ENCODE results near the gene ERF.

ERF gene

DNA sequence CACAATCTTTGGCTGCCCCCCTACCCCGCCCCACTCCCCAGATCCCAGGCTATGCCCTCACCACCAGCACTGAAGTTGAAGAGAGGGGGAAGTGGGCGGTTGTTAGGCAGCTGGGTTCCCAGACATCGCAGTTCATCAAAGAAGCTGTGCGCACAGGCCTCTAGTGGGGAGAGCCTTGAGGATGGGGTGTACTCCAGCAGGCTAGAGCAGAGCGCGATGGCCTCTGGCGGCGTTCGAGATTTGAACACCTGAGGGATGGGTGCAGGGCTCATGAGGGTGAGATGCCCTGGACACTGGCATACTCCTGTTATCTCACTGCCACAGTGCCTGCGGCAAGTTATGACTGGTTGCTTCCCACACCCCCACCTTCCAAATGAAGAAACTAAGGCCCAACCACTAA, 22.5 kb downstream of the ERF start:
- no peaks in the 10 kb centered on the region for H3K9me3 ChIP-seq (ENCODE audit: control insufficient read depth, low read length)
- WGBS, 2 experiments (ENCODE audit: insufficient coverage in 2 of 2) = 79 to 95% methylated on average over 8 to 9 of the region's 10 CpGs
- H3K27ac ChIP-seq (ENCODE audit: low read depth, low read length, severe bottlenecking) = no peak overlapping the region
- H3K36me3 ChIP-seq (ENCODE audit: control insufficient read depth, insufficient read depth, low read length) = peaks cover 95% of the 10 kb centered on the region
- peaks cover 5% of the 10 kb centered on the region for H3K4me1 ChIP-seq (ENCODE audit: control insufficient read depth, insufficient read depth, low read length, poor library complexity, severe bottlenecking)
- no peak overlapping the region for H3K4me3 ChIP-seq (ENCODE audit: extremely low read depth, insufficient read depth, low read length, poor library complexity, severe bottlenecking)

DNA sequence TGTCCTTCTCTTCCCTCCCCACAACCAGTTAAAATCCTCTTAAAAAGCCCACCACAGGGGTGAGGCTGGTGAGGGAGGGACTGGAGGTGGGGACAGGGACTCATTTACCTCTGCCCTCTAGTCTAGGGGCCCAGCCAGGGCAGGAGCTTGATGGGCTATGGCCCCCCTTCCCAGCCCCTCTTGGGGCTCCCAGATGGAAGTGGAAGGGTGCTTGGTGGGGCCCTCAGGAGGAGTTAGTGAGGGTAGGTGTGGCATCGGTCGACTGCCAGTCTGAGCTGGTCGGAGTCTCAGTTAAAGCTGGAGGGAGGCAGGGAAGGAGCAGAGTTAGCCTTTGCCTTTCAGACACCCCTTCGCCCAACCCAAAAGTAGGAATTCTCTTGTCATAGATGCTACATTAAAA, 24.4 kb downstream of the ERF start:
- Histone ChIP-seq H3K27ac (ENCODE audit: low read depth, low read length, severe bottlenecking) (no peak overlapping the region), H3K4me3 (ENCODE audit: extremely low read depth, insufficient read depth, low read length, poor library complexity, severe bottlenecking) (no peak overlapping the region), H3K9me3 (ENCODE audit: control insufficient read depth, low read length) (no peaks in the 10 kb centered on the region), H3K36me3 (ENCODE audit: control insufficient read depth, insufficient read depth, low read length) (peaks cover 97% of the 10 kb centered on the region), H3K4me1 (ENCODE audit: control insufficient read depth, insufficient read depth, low read length, poor library complexity, severe bottlenecking) (peaks cover 5% of the 10 kb centered on the region)
- WGBS, 2 experiments (ENCODE audit: insufficient coverage in 2 of 2) = 85 to 92% methylated on average over 4 of the region's 4 CpGs

- Histone ChIP-seq H3K36me3 (ENCODE audit: control insufficient read depth, insufficient read depth, low read length) (peaks cover 97% of the 10 kb centered on the region), H3K9me3 (ENCODE audit: control insufficient read depth, low read length) (no peaks in the 10 kb centered on the region), H3K27ac (ENCODE audit: low read depth, low read length, severe bottlenecking) (peak overlapping the region; percentile 12), H3K4me3 (ENCODE audit: extremely low read depth, insufficient read depth, low read length, poor library complexity, severe bottlenecking) (no peak overlapping the region), H3K4me1 (ENCODE audit: control insufficient read depth, insufficient read depth, low read length, poor library complexity, severe bottlenecking) (peaks cover 5% of the 10 kb centered on the region)
- WGBS, 2 experiments (ENCODE audit: insufficient coverage in 2 of 2) = 94 to 100% methylated on average over 3 to 7 of the region's 8 CpGs
Observed at GRCh38 chr19:42229855-42230351, 25.0 kb downstream of the ERF start.

DNA sequence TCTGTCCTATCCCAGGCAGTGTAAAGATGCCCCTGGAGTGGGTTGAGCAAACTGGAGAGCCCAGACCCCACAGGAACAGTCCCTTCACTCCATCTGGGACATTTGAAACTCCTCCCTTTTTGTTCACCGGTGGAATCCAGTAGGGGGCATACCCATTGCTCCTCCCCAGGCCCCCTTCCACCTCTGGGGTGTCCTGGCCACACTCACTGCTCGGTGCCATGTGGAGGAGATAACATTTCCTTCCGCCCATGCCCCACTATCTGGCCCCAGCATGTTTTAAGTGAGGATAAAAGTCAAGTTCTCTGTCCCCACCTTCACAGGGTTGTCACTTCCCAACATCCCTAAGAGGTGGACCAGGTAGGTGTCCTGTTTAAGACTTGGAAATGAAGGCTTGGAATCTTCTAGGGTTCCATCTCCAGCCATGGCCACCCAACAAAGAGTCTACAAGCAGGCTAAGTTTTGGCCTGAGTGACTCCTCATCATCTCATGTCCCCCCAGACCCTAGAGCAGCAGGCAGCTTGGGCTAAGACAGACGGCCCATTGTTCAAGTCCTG, 25.6 kb downstream of the ERF start:
- Histone ChIP-seq H3K4me1 (ENCODE audit: control insufficient read depth, insufficient read depth, low read length, poor library complexity, severe bottlenecking) (peaks cover 5% of the 10 kb centered on the region), H3K9me3 (ENCODE audit: control insufficient read depth, low read length) (no peaks in the 10 kb centered on the region), H3K36me3 (ENCODE audit: control insufficient read depth, insufficient read depth, low read length) (peaks cover 97% of the 10 kb centered on the region), H3K27ac (ENCODE audit: low read depth, low read length, severe bottlenecking) (peak overlapping the region; percentile 6), H3K4me3 (ENCODE audit: extremely low read depth, insufficient read depth, low read length, poor library complexity, severe bottlenecking) (no peak overlapping the region)
- 75 to 85% methylated on average over 2 of the region's 4 CpGs for WGBS, 2 experiments (ENCODE audit: insufficient coverage in 2 of 2)

- 95 to 98% methylated on average over 4 of the region's 4 CpGs for WGBS, 2 experiments (ENCODE audit: insufficient coverage in 2 of 2)
- peaks cover 95% of the 10 kb centered on the region for H3K36me3 ChIP-seq (ENCODE audit: control insufficient read depth, insufficient read depth, low read length)
- H3K4me3 ChIP-seq (ENCODE audit: extremely low read depth, insufficient read depth, low read length, poor library complexity, severe bottlenecking) = no peak overlapping the region
Observed at GRCh38 chr19:42228641-42229040, 26.3 kb downstream of the ERF start.

DNA sequence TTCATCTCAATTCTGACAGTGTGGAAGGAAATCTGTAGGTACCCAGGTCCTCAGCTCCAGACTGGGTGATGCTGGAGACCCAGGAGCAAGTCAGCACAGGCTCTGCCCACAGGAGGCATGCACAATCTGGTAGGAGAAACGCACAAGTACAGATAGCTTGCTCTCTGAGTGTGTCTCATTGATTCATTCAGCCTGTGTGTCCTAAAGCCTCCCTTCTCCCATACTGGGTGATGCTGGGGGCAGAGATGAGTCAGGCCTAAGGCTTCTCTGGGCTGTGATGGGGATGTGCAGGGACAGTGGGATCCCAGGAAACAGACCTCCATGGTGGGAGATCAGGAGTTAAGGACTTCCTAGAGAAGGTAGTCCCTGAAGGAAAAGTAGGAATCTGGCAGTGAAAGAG, 28.0 kb downstream of the ERF start:
- H3K27ac ChIP-seq (ENCODE audit: low read depth, low read length, severe bottlenecking) = no peak overlapping the region
- peaks cover 89% of the 10 kb centered on the region for H3K36me3 ChIP-seq (ENCODE audit: control insufficient read depth, insufficient read depth, low read length)
- H3K4me3 ChIP-seq (ENCODE audit: extremely low read depth, insufficient read depth, low read length, poor library complexity, severe bottlenecking) = no peak overlapping the region
- H3K4me1 ChIP-seq (ENCODE audit: control insufficient read depth, insufficient read depth, low read length, poor library complexity, severe bottlenecking) = peaks cover 5% of the 10 kb centered on the region
- no peaks in the 10 kb centered on the region for H3K9me3 ChIP-seq (ENCODE audit: control insufficient read depth, low read length)
- WGBS, 2 experiments (ENCODE audit: insufficient coverage in 2 of 2) = 83 to 100% methylated on average over 1 of the region's 1 CpG

More at GRCh38 chr19:42228641-42229040, 26.3 kb downstream of the ERF start:
- H3K27ac ChIP-seq (ENCODE audit: low read depth, low read length, severe bottlenecking) = no peak overlapping the region
- no peaks in the 10 kb centered on the region for H3K9me3 ChIP-seq (ENCODE audit: control insufficient read depth, low read length)
- H3K4me1 ChIP-seq (ENCODE audit: control insufficient read depth, insufficient read depth, low read length, poor library complexity, severe bottlenecking) = peaks cover 5% of the 10 kb centered on the region

DNA sequence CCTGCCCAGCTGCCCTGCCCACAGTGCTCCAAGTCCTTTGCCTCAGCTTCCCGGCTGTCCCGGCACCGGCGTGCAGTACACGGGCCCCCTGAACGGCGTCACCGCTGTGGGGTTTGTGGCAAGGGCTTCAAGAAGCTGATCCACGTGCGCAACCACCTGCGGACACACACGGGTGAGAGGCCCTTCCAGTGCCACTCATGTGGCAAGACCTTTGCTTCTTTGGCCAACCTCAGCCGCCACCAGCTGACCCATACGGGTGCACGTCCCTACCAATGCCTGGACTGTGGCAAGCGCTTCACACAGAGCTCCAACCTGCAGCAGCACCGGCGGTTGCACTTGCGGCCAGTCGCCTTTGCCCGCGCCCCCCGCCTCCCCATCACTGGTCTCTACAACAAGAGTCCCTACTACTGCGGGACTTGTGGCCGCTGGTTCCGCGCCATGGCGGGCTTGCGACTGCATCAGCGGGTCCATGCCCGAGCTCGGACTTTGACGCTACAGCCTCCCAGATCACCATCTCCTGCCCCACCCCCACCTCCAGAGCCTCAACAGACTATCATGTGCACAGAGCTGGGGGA, 29.1 kb downstream of the ERF start:
- no peak overlapping the region for H3K27ac ChIP-seq (ENCODE audit: low read depth, low read length, severe bottlenecking)
- peaks cover 78% of the 10 kb centered on the region for H3K36me3 ChIP-seq (ENCODE audit: control insufficient read depth, insufficient read depth, low read length)
- WGBS, 2 experiments (ENCODE audit: insufficient coverage in 2 of 2) = 96 to 98% methylated on average over 27 to 30 of the region's 33 CpGs
- peaks cover 5% of the 10 kb centered on the region for H3K4me1 ChIP-seq (ENCODE audit: control insufficient read depth, insufficient read depth, low read length, poor library complexity, severe bottlenecking)
- H3K9me3 ChIP-seq (ENCODE audit: control insufficient read depth, low read length) = no peaks in the 10 kb centered on the region
- no peak overlapping the region for H3K4me3 ChIP-seq (ENCODE audit: extremely low read depth, insufficient read depth, low read length, poor library complexity, severe bottlenecking)

DNA sequence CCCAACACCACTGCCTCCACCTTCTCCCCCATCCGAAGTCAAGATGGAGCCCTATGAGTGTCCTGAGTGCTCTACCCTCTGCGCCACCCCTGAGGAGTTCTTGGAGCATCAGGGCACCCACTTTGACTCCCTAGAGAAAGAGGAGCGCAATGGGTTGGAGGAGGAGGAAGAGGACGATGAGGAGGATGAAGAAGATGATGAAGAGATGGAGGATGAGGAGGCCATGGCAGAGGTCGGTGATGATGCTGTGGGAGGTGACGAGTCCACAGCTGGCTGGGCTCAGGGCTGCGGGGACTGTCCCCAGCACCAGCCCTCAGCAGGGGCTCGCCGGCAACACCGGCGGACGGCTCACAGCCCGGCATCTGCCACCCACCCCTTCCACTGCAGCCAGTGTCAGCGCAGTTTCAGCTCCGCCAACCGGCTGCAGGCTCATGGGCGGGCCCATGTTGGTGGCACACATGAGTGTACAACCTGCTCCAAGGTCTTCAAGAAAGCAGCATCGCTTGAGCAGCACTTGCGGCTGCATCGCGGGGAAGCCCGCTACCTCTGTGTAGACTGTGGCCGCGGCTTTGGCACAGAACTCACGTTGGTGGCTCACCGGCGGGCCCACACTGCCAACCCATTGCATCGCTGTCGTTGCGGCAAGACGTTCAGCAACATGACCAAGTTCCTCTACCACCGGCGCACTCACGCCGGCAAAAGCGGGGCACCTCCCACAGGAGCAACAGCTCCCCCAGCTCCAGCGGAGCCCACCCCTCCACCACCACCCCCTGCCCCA, 29.8 kb downstream of the ERF start:
- H3K9me3 ChIP-seq (ENCODE audit: control insufficient read depth, low read length) = no peaks in the 10 kb centered on the region
- peaks cover 5% of the 10 kb centered on the region for H3K4me1 ChIP-seq (ENCODE audit: control insufficient read depth, insufficient read depth, low read length, poor library complexity, severe bottlenecking)
- WGBS, 2 experiments (ENCODE audit: insufficient coverage in 2 of 2) = 97% methylated on average over 33 to 35 of the region's 37 CpGs
- no peak overlapping the region for H3K27ac ChIP-seq (ENCODE audit: low read depth, low read length, severe bottlenecking)
- no peak overlapping the region for H3K4me3 ChIP-seq (ENCODE audit: extremely low read depth, insufficient read depth, low read length, poor library complexity, severe bottlenecking)
- H3K36me3 ChIP-seq (ENCODE audit: control insufficient read depth, insufficient read depth, low read length) = peaks cover 74% of the 10 kb centered on the region

GRCh38 chr19:42220751-42221097, 34.2 kb downstream of the ERF start:
- peak overlapping the region; percentile 89 for H3K4me3 ChIP-seq (ENCODE audit: extremely low read depth, insufficient read depth, low read length, poor library complexity, severe bottlenecking)
- peak overlapping the region; percentile 81 for H3K27ac ChIP-seq (ENCODE audit: low read depth, low read length, severe bottlenecking)
- peaks cover 9% of the 10 kb centered on the region for H3K4me1 ChIP-seq (ENCODE audit: control insufficient read depth, insufficient read depth, low read length, poor library complexity, severe bottlenecking)
- H3K9me3 ChIP-seq (ENCODE audit: control insufficient read depth, low read length) = no peaks in the 10 kb centered on the region
- 3 to 4% methylated on average over 5 to 6 of the region's 6 CpGs for WGBS, 2 experiments (ENCODE audit: insufficient coverage in 2 of 2)
- peaks cover 34% of the 10 kb centered on the region for H3K36me3 ChIP-seq (ENCODE audit: control insufficient read depth, insufficient read depth, low read length)

DNA sequence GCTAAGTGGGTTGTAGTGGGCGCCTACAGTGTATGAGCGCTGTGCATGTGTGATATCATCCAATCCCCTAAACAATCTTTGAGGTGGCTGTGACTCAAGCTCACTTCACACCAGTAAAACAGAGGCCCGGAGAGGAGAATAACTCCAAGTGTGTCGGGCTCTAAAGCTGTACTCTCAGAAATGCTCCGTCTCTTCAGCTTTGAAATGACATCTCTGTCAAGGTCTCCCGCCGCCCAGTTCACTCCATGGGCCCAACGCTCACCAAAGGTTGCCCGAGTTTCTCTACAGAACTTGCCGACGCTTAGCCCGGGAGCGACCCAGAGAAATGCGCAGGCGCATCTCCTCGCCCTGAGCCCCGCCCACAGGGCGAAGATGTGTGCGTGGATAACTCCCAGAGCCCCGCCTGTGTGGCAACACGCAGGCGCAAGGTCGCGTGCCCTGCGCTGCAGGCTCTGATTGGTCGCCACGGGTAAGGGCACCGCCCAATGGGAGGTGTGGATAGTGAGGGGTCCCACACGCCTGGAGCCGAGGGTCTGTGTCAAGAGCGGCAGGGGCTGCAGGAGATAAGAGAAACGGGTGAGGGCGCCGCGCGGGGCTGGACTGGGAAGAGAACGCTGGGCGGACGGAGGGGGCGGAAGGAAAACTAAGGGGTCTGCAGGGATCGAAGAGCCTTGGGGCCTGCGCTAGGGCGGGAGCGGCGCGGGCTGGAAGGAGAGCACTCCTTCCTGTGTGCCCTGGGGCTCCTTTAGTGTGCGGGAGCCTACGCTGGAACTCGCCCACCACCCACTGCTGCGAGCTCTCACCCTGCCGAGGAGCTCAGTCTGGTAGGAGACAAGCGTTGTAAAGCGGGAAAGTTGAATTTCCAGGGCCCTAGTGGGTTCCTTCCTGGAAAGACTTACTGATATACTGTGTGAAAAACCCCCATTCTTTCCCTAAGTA, 34.8 kb downstream of the ERF start, which contains the start of gene ZNF526:
TSS of gene ZNF526 (plus strand) at position 501 of the 939 bp plus-strand sequence. CDS start 4,092 bp downstream, outside the sequence.
- H3K9me3 ChIP-seq (ENCODE audit: control insufficient read depth, low read length) = no peaks in the 10 kb centered on the region
- WGBS, 2 experiments (ENCODE audit: insufficient coverage in 2 of 2) = 2 to 4% methylated on average over 40 to 45 of the region's 53 CpGs
- peak within 1 kb of the TSS; percentile 81 for H3K27ac ChIP-seq (ENCODE audit: low read depth, low read length, severe bottlenecking)
- peaks cover 9% of the 10 kb centered on the region for H3K4me1 ChIP-seq (ENCODE audit: control insufficient read depth, insufficient read depth, low read length, poor library complexity, severe bottlenecking)
- H3K36me3 ChIP-seq (ENCODE audit: control insufficient read depth, insufficient read depth, low read length) = peaks cover 32% of the 10 kb centered on the region
- peak within 1 kb of the TSS; percentile 89 for H3K4me3 ChIP-seq (ENCODE audit: extremely low read depth, insufficient read depth, low read length, poor library complexity, severe bottlenecking)
